Activated T-helper 1 cell treated with anti-CD3 and anti-CD28 coated beads, Interleukin-12 subunit alpha, Interleukin-12 subunit beta, Interleukin-2, Interleukin-4 antibody, amounts not matched to agents 30 ng/mL and 10 ng/mL and 1 ng/mL, durations not matched to agents 14 hours and 24 hours and 36 hours (primary cell): Measurements from ENCODE around the gene TAF1. TPM values are rescaled to one million over a fixed set of nuclear protein-coding genes. Genes with fewer than 3 reads are reported as not detected.
"Not testable (repeated sequence)": the region's sequence is repeated elsewhere in the genome, so short reads cannot be mapped to it uniquely, and the experiment has no call there.

Source experiments
- DNase-seq: peaks from one replicate; pipeline ENCODE4 v3.0.0; 2021; ENCODE audit warnings: low spot score
- H3K27ac Mint-ChIP-seq: one replicate; pipeline ENCODE4 v1.8.0; 2021; ENCODE audit warnings: mild to moderate bottlenecking, mixed read lengths
- H3K27me3 Mint-ChIP-seq: one replicate; pipeline ENCODE4 v1.8.0; 2022; ENCODE audit warnings: mild to moderate bottlenecking, moderate library complexity, mixed read lengths; ENCODE audit not compliant: insufficient read depth
- H3K36me3 Mint-ChIP-seq: one replicate; pipeline ENCODE4 v1.8.0; 2021; ENCODE audit warnings: low read depth, mixed read lengths
- H3K4me1 Mint-ChIP-seq: one replicate; pipeline ENCODE4 v1.8.0; 2021; ENCODE audit warnings: low read depth, mixed read lengths
- H3K4me3 Mint-ChIP-seq: one replicate; pipeline ENCODE4 v1.8.0; 2021; ENCODE audit warnings: mild to moderate bottlenecking, moderate library complexity, mixed read lengths
- H3K9me3 Mint-ChIP-seq: one replicate; pipeline ENCODE4 v1.8.0; 2021; ENCODE audit warnings: mixed read lengths
- intact Hi-C: fragments of 100-400 bp; cut with micrococcal nuclease; formaldehyde crosslinking; loops from one replicate; pipeline ENCODE4 v1.15.1; 2024
- total RNA-seq: library from RNA; stranded (reverse); gene quantifications from 2 replicates; pipeline ENCODE4 v1.2.3, GENCODE V29; 2022

TAF1 gene
- total RNA-seq, 1 donor from 2014 or later: 46.1 TPM

DNA sequence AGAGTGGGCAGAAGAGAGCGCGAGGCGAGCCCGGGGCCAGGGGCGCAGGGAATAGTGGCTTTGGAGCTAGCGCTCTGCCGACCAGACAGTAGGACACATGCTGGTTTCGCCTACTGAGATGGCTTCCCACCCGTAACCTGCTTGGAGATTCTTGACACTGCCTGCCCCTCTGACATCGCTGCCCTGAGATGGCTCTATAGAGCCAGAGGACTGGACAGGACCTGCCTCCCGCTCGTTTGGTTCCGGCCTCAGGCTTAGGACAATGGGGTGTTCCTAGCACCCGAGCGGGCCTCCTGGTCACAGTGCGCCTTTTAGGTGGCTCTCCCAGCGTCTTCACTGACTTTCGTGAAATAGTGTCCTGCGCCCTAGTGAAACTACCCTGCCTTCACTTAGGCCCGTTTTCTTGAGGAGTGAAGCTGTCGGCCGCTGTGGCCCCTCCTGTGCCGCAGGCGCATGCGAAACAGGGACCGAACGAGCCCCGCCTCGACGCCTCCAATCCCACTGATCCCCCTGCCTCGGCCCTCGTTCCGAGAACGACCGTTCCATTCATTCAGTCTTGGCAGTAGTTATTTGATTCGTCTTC lies 608 bp downstream of the TAF1 start:
- DNase-seq: peak; percentile 7
- Mint-ChIP-seq H3K36me3 (peaks cover 29% of the 10 kb centered on the region), H3K4me3 (peak overlapping the region; percentile 97)

GRCh38 chrX:71367396-71367795 lies 1.2 kb downstream of the TAF1 start:
- no peaks in the 10 kb centered on the region for H3K9me3 Mint-ChIP-seq
- H3K4me3 Mint-ChIP-seq: peak overlapping the region; percentile 97
- H3K36me3 Mint-ChIP-seq: peaks cover 32% of the 10 kb centered on the region
- no peak for DNase-seq
- peaks cover 23% of the 10 kb centered on the region for H3K4me1 Mint-ChIP-seq
- H3K27me3 Mint-ChIP-seq: no peaks in the 10 kb centered on the region
- H3K27ac Mint-ChIP-seq: peak overlapping the region; percentile 99
- intact Hi-C loops: loop anchor here (2.0 to 5.0 kb wide), 3 partner anchors 170 to 255 kb away; partner anchors contain the start of genes CXCR3 and IL2RG

More for the DNA sequence above, 608 bp downstream of the TAF1 start:
- peaks cover 23% of the 10 kb centered on the region for H3K4me1 Mint-ChIP-seq
- H3K9me3 Mint-ChIP-seq: no peaks in the 10 kb centered on the region
- peak overlapping the region; percentile 99 for H3K27ac Mint-ChIP-seq
- intact Hi-C loops: loop anchor here (1.0 to 5.0 kb wide), 8 partner anchors 83 to 298 kb away; partner anchors contain the start of genes CXCR3, FOXO4, IL2RG and NONO
- no peaks in the 10 kb centered on the region for H3K27me3 Mint-ChIP-seq

DNA sequence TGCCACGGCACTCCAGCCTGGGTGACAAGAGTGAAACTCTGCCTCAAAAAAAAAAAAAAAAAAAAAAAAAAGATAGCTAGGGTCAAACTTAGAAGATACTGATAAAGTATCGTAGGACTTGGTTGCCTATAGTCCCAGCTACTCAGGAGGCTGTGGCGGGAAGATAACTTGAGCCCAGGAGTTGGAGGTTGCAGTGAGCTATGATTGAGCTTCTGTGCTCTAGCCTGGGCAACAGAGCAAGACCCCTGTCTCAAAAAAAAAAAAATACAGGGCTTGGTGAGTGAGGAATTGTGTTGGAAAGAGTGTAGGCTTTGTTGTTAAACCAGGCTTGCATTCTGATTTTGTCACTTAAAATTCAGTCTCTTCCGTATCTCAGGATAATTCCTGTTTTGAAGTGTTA lies 6.2 kb downstream of the TAF1 start:
- Mint-ChIP-seq H3K27ac (no peak overlapping the region), H3K4me3 (no peak overlapping the region), H3K27me3 (no peaks in the 10 kb centered on the region), H3K36me3 (peaks cover 37% of the 10 kb centered on the region), H3K9me3 (no peaks in the 10 kb centered on the region), H3K4me1 (peaks cover 20% of the 10 kb centered on the region)
- DNase-seq: no peak
- intact Hi-C loops: no loop called here

- Mint-ChIP-seq H3K9me3 (no peaks in the 10 kb centered on the region), H3K4me3 (no peak overlapping the region), H3K27ac (no peak overlapping the region), H3K27me3 (no peaks in the 10 kb centered on the region), H3K4me1 (no peaks in the 10 kb centered on the region), H3K36me3 (peaks cover 48% of the 10 kb centered on the region)
- no peak for DNase-seq
- intact Hi-C loops: no loop called here
Observed at GRCh38 chrX:71378732-71379131, 12.6 kb downstream of the TAF1 start.

DNA sequence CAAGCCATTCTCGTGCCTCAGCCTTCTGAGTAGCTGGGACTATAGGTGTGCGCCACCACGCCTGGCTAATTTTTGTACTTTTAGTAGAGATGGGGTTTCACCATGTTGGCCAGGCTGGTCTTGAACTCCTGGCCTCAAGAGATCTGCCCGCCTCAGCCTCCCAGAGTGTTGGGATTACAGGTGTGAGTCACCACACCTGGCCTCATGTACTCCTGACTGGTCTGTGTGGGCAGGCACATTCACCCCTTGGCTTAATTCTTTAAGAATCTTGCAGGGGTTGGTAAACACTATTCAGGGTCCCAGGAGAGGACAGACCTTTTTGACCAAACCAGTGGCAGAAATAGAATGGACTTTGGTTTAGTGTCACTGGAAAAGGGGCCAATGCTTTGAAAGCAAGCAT lies 25.6 kb downstream of the TAF1 start:
- H3K4me1 Mint-ChIP-seq, H3K27me3 Mint-ChIP-seq, H3K4me3 Mint-ChIP-seq, H3K9me3 Mint-ChIP-seq, DNase-seq, intact Hi-C loops, H3K27ac Mint-ChIP-seq: not testable (repeated sequence)
- peaks cover 47% of the 10 kb centered on the region for H3K36me3 Mint-ChIP-seq

DNA sequence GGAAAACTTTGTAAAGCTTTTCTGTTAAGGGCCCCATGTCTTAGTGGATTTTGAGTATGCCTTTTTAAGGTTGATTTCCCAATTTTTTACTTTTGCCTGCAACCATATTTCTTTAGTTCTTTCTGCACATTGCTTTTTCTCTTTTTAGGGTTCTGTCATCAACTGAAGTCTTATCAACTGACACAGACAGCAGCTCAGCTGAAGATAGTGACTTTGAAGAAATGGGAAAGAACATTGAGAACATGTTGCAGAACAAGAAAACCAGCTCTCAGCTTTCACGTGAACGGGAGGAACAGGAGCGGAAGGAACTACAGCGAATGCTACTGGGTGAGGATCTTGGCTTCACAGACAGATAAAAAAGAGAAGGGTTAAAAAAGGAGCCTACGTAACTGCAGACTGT lies 27.8 kb downstream of the TAF1 start:
- no peak overlapping the region for H3K4me3 Mint-ChIP-seq
- intact Hi-C loops: no loop called here
- no peaks in the 10 kb centered on the region for H3K9me3 Mint-ChIP-seq
- H3K36me3 Mint-ChIP-seq: peaks cover 46% of the 10 kb centered on the region
- DNase-seq: no peak
- no peaks in the 10 kb centered on the region for H3K4me1 Mint-ChIP-seq
- H3K27me3 Mint-ChIP-seq: no peaks in the 10 kb centered on the region
- H3K27ac Mint-ChIP-seq: no peak overlapping the region

- H3K9me3 Mint-ChIP-seq: no peaks in the 10 kb centered on the region
- peaks cover 41% of the 10 kb centered on the region for H3K36me3 Mint-ChIP-seq
- peaks cover 4% of the 10 kb centered on the region for H3K4me1 Mint-ChIP-seq
- DNase-seq: no peak
- H3K4me3 Mint-ChIP-seq: no peak overlapping the region
- no peak overlapping the region for H3K27ac Mint-ChIP-seq
- no peaks in the 10 kb centered on the region for H3K27me3 Mint-ChIP-seq
- intact Hi-C loops: no loop called here
Observed at GRCh38 chrX:71396576-71396975, 30.4 kb downstream of the TAF1 start.

GRCh38 chrX:71400710-71401109 lies 34.6 kb downstream of the TAF1 start:
- H3K4me1 Mint-ChIP-seq: peaks cover 4% of the 10 kb centered on the region
- no peak overlapping the region for H3K4me3 Mint-ChIP-seq
- no peaks in the 10 kb centered on the region for H3K27me3 Mint-ChIP-seq
- H3K27ac Mint-ChIP-seq: no peak overlapping the region
- intact Hi-C loops: loop anchor here (5.0 to 10.0 kb wide), 2 partner anchors 154 to 252 kb away; no protein-coding TSS in a partner anchor
- DNase-seq: no peak
- peaks cover 27% of the 10 kb centered on the region for H3K36me3 Mint-ChIP-seq
- H3K9me3 Mint-ChIP-seq: no peaks in the 10 kb centered on the region

- H3K9me3 Mint-ChIP-seq, DNase-seq, intact Hi-C loops, H3K4me3 Mint-ChIP-seq, H3K27me3 Mint-ChIP-seq, H3K4me1 Mint-ChIP-seq, H3K27ac Mint-ChIP-seq: not testable (repeated sequence)
- peaks cover 17% of the 10 kb centered on the region for H3K36me3 Mint-ChIP-seq
Observed at GRCh38 chrX:71416260-71416659, 50.1 kb downstream of the TAF1 start.

DNA sequence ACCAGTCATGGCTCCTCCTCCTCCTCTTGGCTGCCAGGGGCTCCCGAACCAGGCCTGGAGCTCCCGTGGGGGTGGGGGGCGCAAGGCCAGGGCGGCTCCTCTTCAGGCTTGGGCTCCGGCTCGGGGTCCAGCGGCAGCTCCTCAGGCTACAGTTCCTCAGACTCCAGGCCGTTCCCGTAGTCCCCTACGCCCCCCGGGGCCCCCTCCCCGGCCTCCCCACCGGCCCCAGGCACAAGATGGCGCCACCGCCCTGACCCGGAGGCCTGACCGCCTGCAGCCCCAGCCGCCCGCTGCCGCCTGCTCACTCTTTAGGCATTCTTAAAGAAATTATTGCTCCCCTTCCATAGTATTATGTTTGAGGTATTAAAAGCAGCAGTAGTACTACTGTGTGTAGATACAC lies 54.5 kb downstream of the TAF1 start:
- Mint-ChIP-seq H3K4me3 (no peak overlapping the region), H3K27me3 (no peaks in the 10 kb centered on the region), H3K36me3 (peaks cover 24% of the 10 kb centered on the region), H3K4me1 (no peaks in the 10 kb centered on the region), H3K27ac (no peak overlapping the region), H3K9me3 (no peaks in the 10 kb centered on the region)
- no peak for DNase-seq
- intact Hi-C loops: no loop called here

DNA sequence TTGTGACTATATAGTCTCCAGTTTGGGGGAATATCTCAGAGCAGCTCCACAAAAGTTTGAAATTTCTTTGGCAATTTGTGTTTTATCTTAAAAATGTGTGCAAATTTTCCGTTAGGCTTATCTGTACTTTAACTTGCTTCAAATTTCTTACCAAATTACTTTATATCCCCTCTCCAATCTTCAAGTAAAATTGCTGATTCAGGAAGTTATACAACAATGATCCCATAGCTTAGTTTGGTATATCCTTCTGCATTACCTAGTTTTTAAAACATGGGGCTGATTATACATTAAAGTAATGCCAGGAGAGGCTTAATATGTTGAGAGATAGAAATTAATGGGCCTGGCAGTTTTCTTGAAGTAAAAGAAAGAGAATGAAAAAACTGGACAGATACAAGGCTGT lies 66.6 kb downstream of the TAF1 start:
- Mint-ChIP-seq H3K4me1 (no peaks in the 10 kb centered on the region), H3K4me3 (no peak overlapping the region), H3K9me3 (no peaks in the 10 kb centered on the region), H3K27me3 (no peaks in the 10 kb centered on the region), H3K27ac (no peak overlapping the region), H3K36me3 (peaks cover 28% of the 10 kb centered on the region)
- intact Hi-C loops: no loop called here
- DNase-seq: no peak

- H3K4me1 Mint-ChIP-seq: no peaks in the 10 kb centered on the region
- no peaks in the 10 kb centered on the region for H3K9me3 Mint-ChIP-seq
- H3K27me3 Mint-ChIP-seq: no peaks in the 10 kb centered on the region
- no peak for DNase-seq
- H3K4me3 Mint-ChIP-seq: no peak overlapping the region
- intact Hi-C loops: no loop called here
- peak overlapping the region; percentile 73 for H3K27ac Mint-ChIP-seq
- H3K36me3 Mint-ChIP-seq: peaks cover 40% of the 10 kb centered on the region
Observed at GRCh38 chrX:71438750-71439149, 72.6 kb downstream of the TAF1 start.

- no peaks in the 10 kb centered on the region for H3K9me3 Mint-ChIP-seq
- H3K27ac Mint-ChIP-seq: peak overlapping the region; percentile 73
- intact Hi-C loops: no loop called here
- no peak for DNase-seq
- H3K4me1 Mint-ChIP-seq: no peaks in the 10 kb centered on the region
- peaks cover 38% of the 10 kb centered on the region for H3K36me3 Mint-ChIP-seq
- no peak overlapping the region for H3K4me3 Mint-ChIP-seq
- no peaks in the 10 kb centered on the region for H3K27me3 Mint-ChIP-seq
Observed at GRCh38 chrX:71439420-71439819, 73.3 kb downstream of the TAF1 start.

- H3K36me3 Mint-ChIP-seq: peaks cover 34% of the 10 kb centered on the region
- H3K27ac Mint-ChIP-seq: no peak overlapping the region
- no peak for DNase-seq
- H3K9me3 Mint-ChIP-seq: no peaks in the 10 kb centered on the region
- intact Hi-C loops: no loop called here
- no peaks in the 10 kb centered on the region for H3K27me3 Mint-ChIP-seq
- H3K4me1 Mint-ChIP-seq: no peaks in the 10 kb centered on the region
- H3K4me3 Mint-ChIP-seq: no peak overlapping the region
Observed at GRCh38 chrX:71439896-71440295, 73.7 kb downstream of the TAF1 start.
